Left ventricle myocardium inferior (tissue), 1 donor: ENCODE data around the gene PTPRG. TPM values are rescaled to one million over a fixed set of nuclear protein-coding genes. Genes with fewer than 3 reads are reported as not detected.

ENCODE experiments used
- DNase-seq: peaks from one replicate; pipeline ENCODE4 v3.0.0-alpha.2; 2020
- H3K27ac ChIP-seq: fragments of 200-600 bp; replicated peaks from 2 replicates; pipeline ENCODE4 v1.8.0; 2021
- H3K27me3 ChIP-seq: fragments of 200-600 bp; 2 replicates; pipeline ENCODE4 v1.8.0; 2021; ENCODE audit warnings: low read depth
- H3K36me3 ChIP-seq: fragments of 200-600 bp; 2 replicates; pipeline ENCODE4 v1.8.0; 2021
- H3K4me1 ChIP-seq: fragments of 200-600 bp; 2 replicates; pipeline ENCODE4 v1.8.0; 2021
- H3K4me3 ChIP-seq: fragments of 200-600 bp; 2 replicates; pipeline ENCODE4 v1.8.0; 2021; ENCODE audit warnings: mild to moderate bottlenecking, moderate library complexity
- H3K9me3 ChIP-seq: fragments of 200-600 bp; replicated peaks from 2 replicates; pipeline ENCODE4 v1.8.0; 2021
- CTCF ChIP-seq: fragments of 200-600 bp; IDR thresholded peaks from 2 replicates; pipeline ENCODE4 v1.8.0; 2021; ENCODE audit warnings: antibody characterized with exemption, mild to moderate bottlenecking, borderline replicate concordance
- intact Hi-C: fragments of 100-400 bp; cut with micrococcal nuclease; formaldehyde crosslinking; loops from one replicate; pipeline ENCODE4 v1.11.0; 2022
- total RNA-seq: library from RNA; stranded (reverse); fragmentation: NEBNext Ultra II Directional; extraction: Animal tissue kit (Norgen Biotek cat#: 25700); gene quantifications from one replicate; pipeline ENCODE4 v1.2.1, GENCODE V29; 2021
- donor health status: DM: no; HTN: yes; CAD: no; lungs with severe emphysema.

Gene PTPRG
- total RNA-seq, 1 donor from 2014 or later, result 29.6 TPM

- no peaks in the 10 kb centered on the region for H3K27me3 ChIP-seq
- no peak for DNase-seq
- H3K36me3 ChIP-seq, result no peaks in the 10 kb centered on the region
- intact Hi-C loops, result no loop called here
- no peaks in the 10 kb centered on the region for H3K9me3 ChIP-seq
- H3K4me1 ChIP-seq, result peaks cover 82% of the 10 kb centered on the region
- no peak for TF ChIP-seq CTCF
- H3K4me3 ChIP-seq, result peak overlapping the region; percentile 30
- H3K27ac ChIP-seq, result peak overlapping the region; percentile 64
Measured at GRCh38 chr3:61595288-61595687, 33.9 kb downstream of the PTPRG start.

- H3K27me3 ChIP-seq, result no peaks in the 10 kb centered on the region
- intact Hi-C loops, result no loop called here
- no peak for TF ChIP-seq CTCF
- no peaks in the 10 kb centered on the region for H3K9me3 ChIP-seq
- no peak for DNase-seq
- no peaks in the 10 kb centered on the region for H3K36me3 ChIP-seq
- peaks cover 83% of the 10 kb centered on the region for H3K4me1 ChIP-seq
- peak overlapping the region; percentile 64 for H3K27ac ChIP-seq
- H3K4me3 ChIP-seq, result no peak overlapping the region
Measured at GRCh38 chr3:61595826-61596225, 34.5 kb downstream of the PTPRG start.

- Histone ChIP-seq H3K36me3 (no peaks in the 10 kb centered on the region), H3K4me3 (no peak overlapping the region), H3K27me3 (no peaks in the 10 kb centered on the region), H3K9me3 (no peaks in the 10 kb centered on the region), H3K27ac (no peak overlapping the region), H3K4me1 (peaks cover 86% of the 10 kb centered on the region)
- intact Hi-C loops, result no loop called here
- DNase-seq, result no peak
- TF ChIP-seq CTCF, result no peak
Measured at GRCh38 chr3:61597906-61598305, 36.5 kb downstream of the PTPRG start.

- Histone ChIP-seq H3K4me1 (peaks cover 75% of the 10 kb centered on the region), H3K36me3 (no peaks in the 10 kb centered on the region), H3K4me3 (no peak overlapping the region), H3K27me3 (no peaks in the 10 kb centered on the region), H3K9me3 (peaks cover 3% of the 10 kb centered on the region), H3K27ac (no peak overlapping the region)
- intact Hi-C loops, result no loop called here
- no peak for DNase-seq
- no peak for TF ChIP-seq CTCF
Measured at GRCh38 chr3:61600195-61600594, 38.8 kb downstream of the PTPRG start.

GRCh38 chr3:61601831-61602230 is 40.5 kb downstream of the PTPRG start:
- Histone ChIP-seq H3K4me3 (no peak overlapping the region), H3K27ac (peak overlapping the region; percentile 41)
- no peak for DNase-seq

More at GRCh38 chr3:61601831-61602230, 40.5 kb downstream of the PTPRG start:
- intact Hi-C loops, result no loop called here
- peaks cover 8% of the 10 kb centered on the region for H3K36me3 ChIP-seq
- peaks cover 72% of the 10 kb centered on the region for H3K4me1 ChIP-seq
- TF ChIP-seq CTCF, result no peak
- H3K9me3 ChIP-seq, result peaks cover 3% of the 10 kb centered on the region
- no peaks in the 10 kb centered on the region for H3K27me3 ChIP-seq
